GM21515 (cell line): ENCODE results near the gene FXYD5.
"Not testable (repeated sequence)": the region's sequence is repeated elsewhere in the genome, so short reads cannot be mapped to it uniquely, and the experiment has no call there.

Experiments
- ATAC-seq: cut with Tn5 transposase; IDR thresholded peaks from one replicate; pipeline ENCODE4 v1.9.1; 2021; ENCODE audit not compliant: unreplicated experiment

FXYD5 gene

GRCh38 chr19:35119578-35120155, 34.9 kb upstream of the FXYD5 start:
- ATAC-seq = no peak

GRCh38 chr19:35120492-35120891, 34.0 kb upstream of the FXYD5 start:
- ATAC-seq = no peak

GRCh38 chr19:35120898-35121297, 33.6 kb upstream of the FXYD5 start:
- ATAC-seq = no peak

- no peak for ATAC-seq
Measured at GRCh38 chr19:35122687-35123551, 31.6 kb upstream of the FXYD5 start.

- ATAC-seq = no peak
Measured at GRCh38 chr19:35123573-35123972, 31.0 kb upstream of the FXYD5 start.

- peak; percentile 73 for ATAC-seq
Measured at GRCh38 chr19:35124098-35125060, 30.2 kb upstream of the FXYD5 start.

- no peak for ATAC-seq
Measured at GRCh38 chr19:35125270-35125717, 29.2 kb upstream of the FXYD5 start.

- ATAC-seq = no peak
Measured at GRCh38 chr19:35125749-35126623, 28.5 kb upstream of the FXYD5 start.

GRCh38 chr19:35126624-35126959, 27.9 kb upstream of the FXYD5 start:
- no peak for ATAC-seq

- no peak for ATAC-seq
Measured at GRCh38 chr19:35127871-35128270, 26.7 kb upstream of the FXYD5 start.

GRCh38 chr19:35128398-35129057, 26.0 kb upstream of the FXYD5 start:
- no peak for ATAC-seq

GRCh38 chr19:35129724-35130274, 24.7 kb upstream of the FXYD5 start:
- ATAC-seq = not testable (repeated sequence)

GRCh38 chr19:35130761-35131720, 23.5 kb upstream of the FXYD5 start:
- no peak for ATAC-seq

- no peak for ATAC-seq
Measured at GRCh38 chr19:35132254-35132653, 22.3 kb upstream of the FXYD5 start.

- no peak for ATAC-seq
Measured at GRCh38 chr19:35133826-35134225, 20.7 kb upstream of the FXYD5 start.

- ATAC-seq = no peak
Measured at GRCh38 chr19:35134601-35135242, 19.8 kb upstream of the FXYD5 start, which contains the start of gene LGI4. LGI4 (minus strand) TSS chr19:35135059; CDS start chr19:35134680, 379 bp downstream.

- ATAC-seq = no peak
Measured at GRCh38 chr19:35135389-35135909, 19.1 kb upstream of the FXYD5 start.

GRCh38 chr19:35136231-35136630, 18.3 kb upstream of the FXYD5 start:
- ATAC-seq = no peak
